H1 (cell line): ENCODE measurements around the gene TTC39A.

Source experiments
- CEBPB ChIP-seq: IDR thresholded peaks from 2 replicates; pipeline ENCODE4 v1.6.1; 2012; ENCODE audit warnings: low read depth, low read length
- CTCF ChIP-seq, 3 experiments: IDR thresholded peaks; 1 replicate in 2 of 3; 2 replicates in 1 of 3; pipeline versions ENCODE4 v1.5.1 to v1.6.1; 2011; ENCODE audit warnings: low read length in 3 of 3, mild to moderate bottlenecking in 3 of 3, inconsistent platforms in 2 of 3, low read depth in 1 of 3, moderate library complexity in 1 of 3; ENCODE audit not compliant: insufficient read depth in 1 of 3; ENCODE audit errors: control extremely low read depth in 1 of 3
- EZH2 ChIP-seq: fragments of 200-600 bp; sonication (generic); IDR thresholded peaks from 2 replicates; pipeline ENCODE4 v1.7.1; 2012; ENCODE audit warnings: low read depth, mild to moderate bottlenecking, moderate library complexity, low read length, inconsistent platforms; ENCODE audit not compliant: severe bottlenecking
- POLR2A ChIP-seq, 2 experiments: IDR thresholded peaks; 1 replicate in 1 of 2; 2 replicates in 1 of 2; pipeline ENCODE4 v1.6.1; 2011; ENCODE audit warnings: low read depth in 2 of 2, low read length in 2 of 2, mild to moderate bottlenecking in 2 of 2; ENCODE audit errors: control extremely low read depth in 1 of 2

- no peak for TF ChIP-seq CEBPB
- no peak for TF ChIP-seq EZH2
- TF ChIP-seq CTCF (IDR thresholded peaks at IDR 0.05; ENCODE audit: control extremely low read depth in 1 of 3, insufficient read depth in 1 of 3, low read depth in 1 of 3, low read length in 3 of 3), result no peak
- no peak for TF ChIP-seq POLR2A (IDR thresholded peaks at IDR 0.05; ENCODE audit: control extremely low read depth in 1 of 2, low read depth in 2 of 2, low read length in 2 of 2)
These were observed 32.0 kb downstream of the TTC39A start for GRCh38 chr1:51298322-51298705.
